ENCODE results near the gene TERT.
"Not testable (repeated sequence)": the region's sequence is repeated elsewhere in the genome, so short reads cannot be mapped to it uniquely, and the experiment has no call there.

Gene TERT

GRCh38 chr5:1285883-1286291, 9.0 kb downstream of the TERT start:
- no peaks in the 10 kb centered on the region for H3K36me3 ChIP-seq (replicated peaks; ENCODE audit: low read depth, low read length)

GRCh38 chr5:1285141-1285540, 9.7 kb downstream of the TERT start:
- H3K27ac ChIP-seq (ENCODE audit: low read length), result no peak overlapping the region
- no peak overlapping the region for H3K4me3 ChIP-seq (ENCODE audit: low read length)
- no peak for TF ChIP-seq EZH2phosphoT487 (IDR thresholded peaks at IDR 0.05; ENCODE audit: low read depth)
- TF ChIP-seq CTCF (IDR thresholded peaks at IDR 0.05; ENCODE audit: low read depth, low read length), result no peak

More at GRCh38 chr5:1285883-1286291, 9.0 kb downstream of the TERT start:
- no peaks in the 10 kb centered on the region for H3K4me1 ChIP-seq (ENCODE audit: low read length)
- H3K27me3 ChIP-seq (ENCODE audit: low read depth, low read length), result no peaks in the 10 kb centered on the region
- TF ChIP-seq CTCF (IDR thresholded peaks at IDR 0.05; ENCODE audit: low read depth, low read length) (no peak), EZH2phosphoT487 (IDR thresholded peaks at IDR 0.05; ENCODE audit: low read depth) (no peak)
- H3K9me3 ChIP-seq (ENCODE audit: insufficient read depth, low read length), result no peaks in the 10 kb centered on the region
- no peaks in the 10 kb centered on the region for H3K79me2 ChIP-seq (ENCODE audit: low read length)
- H3K4me2 ChIP-seq (ENCODE audit: low read length), result no peak overlapping the region
- no peak overlapping the region for H3K4me3 ChIP-seq (ENCODE audit: low read length)
- H2AFZ ChIP-seq (ENCODE audit: low read depth, low read length), result no peak overlapping the region
- no peak overlapping the region for H3K9ac ChIP-seq (ENCODE audit: low read length)
- H4K20me1 ChIP-seq (ENCODE audit: insufficient read depth, low read length), result no peaks in the 10 kb centered on the region
- no peak overlapping the region for H3K27ac ChIP-seq (ENCODE audit: low read length)

GRCh38 chr5:1284336-1284970, 10.4 kb downstream of the TERT start:
- H3K79me2 ChIP-seq (ENCODE audit: low read length); H3K27me3 ChIP-seq (ENCODE audit: low read depth, low read length); H3K36me3 ChIP-seq (replicated peaks; ENCODE audit: low read depth, low read length); H3K9me3 ChIP-seq (ENCODE audit: insufficient read depth, low read length); H3K4me3 ChIP-seq (ENCODE audit: low read length); H2AFZ ChIP-seq (ENCODE audit: low read depth, low read length); H4K20me1 ChIP-seq (ENCODE audit: insufficient read depth, low read length); H3K27ac ChIP-seq (ENCODE audit: low read length); H3K4me1 ChIP-seq (ENCODE audit: low read length); H3K9ac ChIP-seq (ENCODE audit: low read length); H3K4me2 ChIP-seq (ENCODE audit: low read length): not testable (repeated sequence)

More at GRCh38 chr5:1285141-1285540, 9.7 kb downstream of the TERT start:
- Histone ChIP-seq H3K9me3 (ENCODE audit: insufficient read depth, low read length) (no peaks in the 10 kb centered on the region), H3K36me3 (replicated peaks; ENCODE audit: low read depth, low read length) (no peaks in the 10 kb centered on the region), H3K4me1 (ENCODE audit: low read length) (no peaks in the 10 kb centered on the region), H3K9ac (ENCODE audit: low read length) (no peak overlapping the region), H3K79me2 (ENCODE audit: low read length) (no peaks in the 10 kb centered on the region), H3K27me3 (ENCODE audit: low read depth, low read length) (no peaks in the 10 kb centered on the region), H3K4me2 (ENCODE audit: low read length) (no peak overlapping the region), H4K20me1 (ENCODE audit: insufficient read depth, low read length) (no peaks in the 10 kb centered on the region), H2AFZ (ENCODE audit: low read depth, low read length) (no peak overlapping the region)

GRCh38 chr5:1283729-1284041, 11.2 kb downstream of the TERT start:
- H4K20me1 ChIP-seq (ENCODE audit: insufficient read depth, low read length); H3K9ac ChIP-seq (ENCODE audit: low read length); H2AFZ ChIP-seq (ENCODE audit: low read depth, low read length); H3K4me2 ChIP-seq (ENCODE audit: low read length); H3K4me3 ChIP-seq (ENCODE audit: low read length); H3K27ac ChIP-seq (ENCODE audit: low read length); H3K4me1 ChIP-seq (ENCODE audit: low read length); H3K79me2 ChIP-seq (ENCODE audit: low read length); H3K36me3 ChIP-seq (replicated peaks; ENCODE audit: low read depth, low read length); H3K27me3 ChIP-seq (ENCODE audit: low read depth, low read length); H3K9me3 ChIP-seq (ENCODE audit: insufficient read depth, low read length): not testable (repeated sequence)

GRCh38 chr5:1282993-1283728, 11.7 kb downstream of the TERT start:
- not testable (repeated sequence) for H2AFZ ChIP-seq (ENCODE audit: low read depth, low read length); H3K27me3 ChIP-seq (ENCODE audit: low read depth, low read length); H3K4me2 ChIP-seq (ENCODE audit: low read length); H3K4me3 ChIP-seq (ENCODE audit: low read length); H3K9me3 ChIP-seq (ENCODE audit: insufficient read depth, low read length); H3K4me1 ChIP-seq (ENCODE audit: low read length); H3K79me2 ChIP-seq (ENCODE audit: low read length); H3K9ac ChIP-seq (ENCODE audit: low read length); H4K20me1 ChIP-seq (ENCODE audit: insufficient read depth, low read length); H3K27ac ChIP-seq (ENCODE audit: low read length); H3K36me3 ChIP-seq (replicated peaks; ENCODE audit: low read depth, low read length)
